Measurements from ENCODE around the gene LENG1. TPM values are rescaled to one million over a fixed set of nuclear protein-coding genes. Genes with fewer than 3 reads are reported as not detected.

The LENG1 gene
- total and polyA plus RNA-seq, 9 of the 15 experiments (the other 6 are each of a cell fraction or from before 2014, with no cell fraction given): 0.30 to 10.5 (median 4.7) TPM

DNA sequence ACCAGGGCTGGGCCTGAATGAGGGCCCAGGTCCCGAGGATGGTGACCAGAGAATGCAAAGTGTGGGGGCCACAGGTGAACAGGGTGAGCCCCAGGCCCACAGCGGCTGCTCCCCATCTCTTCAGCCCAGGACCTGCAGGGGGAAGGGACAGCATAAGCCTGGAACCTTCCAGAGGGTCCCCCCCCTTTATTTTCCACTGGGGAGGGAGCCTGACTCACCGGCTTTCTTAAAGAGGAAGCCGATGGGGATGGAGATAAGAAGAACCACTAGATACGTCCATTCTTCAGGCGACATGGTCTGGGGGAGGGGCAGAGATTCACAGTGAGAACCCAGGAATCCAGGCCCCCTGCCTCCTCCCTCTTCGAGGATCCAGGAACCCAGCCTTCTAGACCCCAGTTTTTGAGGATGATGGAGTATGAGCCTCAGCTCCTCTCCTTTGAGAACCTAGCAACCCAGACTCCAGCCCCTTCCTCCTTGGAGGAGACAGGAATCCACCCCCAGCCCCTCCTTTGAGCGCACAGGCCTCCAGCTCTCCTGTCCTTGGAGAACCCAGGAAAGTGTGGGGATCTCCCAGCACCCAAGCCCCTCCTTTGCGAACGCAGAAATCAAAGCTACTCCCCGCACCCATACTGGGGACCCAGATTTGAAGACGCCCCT, 28.8 kb upstream of the LENG1 start (continued):
- TF ChIP-seq, protein P1, sequence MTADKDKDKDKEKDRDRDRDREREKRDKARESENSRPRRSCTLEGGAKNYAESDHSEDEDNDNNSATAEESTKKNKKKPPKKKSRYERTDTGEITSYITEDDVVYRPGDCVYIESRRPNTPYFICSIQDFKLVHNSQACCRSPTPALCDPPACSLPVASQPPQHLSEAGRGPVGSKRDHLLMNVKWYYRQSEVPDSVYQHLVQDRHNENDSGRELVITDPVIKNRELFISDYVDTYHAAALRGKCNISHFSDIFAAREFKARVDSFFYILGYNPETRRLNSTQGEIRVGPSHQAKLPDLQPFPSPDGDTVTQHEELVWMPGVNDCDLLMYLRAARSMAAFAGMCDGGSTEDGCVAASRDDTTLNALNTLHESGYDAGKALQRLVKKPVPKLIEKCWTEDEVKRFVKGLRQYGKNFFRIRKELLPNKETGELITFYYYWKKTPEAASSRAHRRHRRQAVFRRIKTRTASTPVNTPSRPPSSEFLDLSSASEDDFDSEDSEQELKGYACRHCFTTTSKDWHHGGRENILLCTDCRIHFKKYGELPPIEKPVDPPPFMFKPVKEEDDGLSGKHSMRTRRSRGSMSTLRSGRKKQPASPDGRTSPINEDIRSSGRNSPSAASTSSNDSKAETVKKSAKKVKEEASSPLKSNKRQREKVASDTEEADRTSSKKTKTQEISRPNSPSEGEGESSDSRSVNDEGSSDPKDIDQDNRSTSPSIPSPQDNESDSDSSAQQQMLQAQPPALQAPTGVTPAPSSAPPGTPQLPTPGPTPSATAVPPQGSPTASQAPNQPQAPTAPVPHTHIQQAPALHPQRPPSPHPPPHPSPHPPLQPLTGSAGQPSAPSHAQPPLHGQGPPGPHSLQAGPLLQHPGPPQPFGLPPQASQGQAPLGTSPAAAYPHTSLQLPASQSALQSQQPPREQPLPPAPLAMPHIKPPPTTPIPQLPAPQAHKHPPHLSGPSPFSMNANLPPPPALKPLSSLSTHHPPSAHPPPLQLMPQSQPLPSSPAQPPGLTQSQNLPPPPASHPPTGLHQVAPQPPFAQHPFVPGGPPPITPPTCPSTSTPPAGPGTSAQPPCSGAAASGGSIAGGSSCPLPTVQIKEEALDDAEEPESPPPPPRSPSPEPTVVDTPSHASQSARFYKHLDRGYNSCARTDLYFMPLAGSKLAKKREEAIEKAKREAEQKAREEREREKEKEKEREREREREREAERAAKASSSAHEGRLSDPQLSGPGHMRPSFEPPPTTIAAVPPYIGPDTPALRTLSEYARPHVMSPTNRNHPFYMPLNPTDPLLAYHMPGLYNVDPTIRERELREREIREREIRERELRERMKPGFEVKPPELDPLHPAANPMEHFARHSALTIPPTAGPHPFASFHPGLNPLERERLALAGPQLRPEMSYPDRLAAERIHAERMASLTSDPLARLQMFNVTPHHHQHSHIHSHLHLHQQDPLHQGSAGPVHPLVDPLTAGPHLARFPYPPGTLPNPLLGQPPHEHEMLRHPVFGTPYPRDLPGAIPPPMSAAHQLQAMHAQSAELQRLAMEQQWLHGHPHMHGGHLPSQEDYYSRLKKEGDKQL (CRISPR knock-in tag; IDR thresholded peaks at IDR 0.05; ENCODE audit: borderline replicate concordance): no peak
- no peak for TF ChIP-seq BCL6 (CRISPR knock-in tag; IDR thresholded peaks at IDR 0.05)
- TF ChIP-seq ZNF764 (CRISPR knock-in tag; IDR thresholded peaks at IDR 0.05; ENCODE audit: low read depth): no peak
- TF ChIP-seq, protein P2, sequence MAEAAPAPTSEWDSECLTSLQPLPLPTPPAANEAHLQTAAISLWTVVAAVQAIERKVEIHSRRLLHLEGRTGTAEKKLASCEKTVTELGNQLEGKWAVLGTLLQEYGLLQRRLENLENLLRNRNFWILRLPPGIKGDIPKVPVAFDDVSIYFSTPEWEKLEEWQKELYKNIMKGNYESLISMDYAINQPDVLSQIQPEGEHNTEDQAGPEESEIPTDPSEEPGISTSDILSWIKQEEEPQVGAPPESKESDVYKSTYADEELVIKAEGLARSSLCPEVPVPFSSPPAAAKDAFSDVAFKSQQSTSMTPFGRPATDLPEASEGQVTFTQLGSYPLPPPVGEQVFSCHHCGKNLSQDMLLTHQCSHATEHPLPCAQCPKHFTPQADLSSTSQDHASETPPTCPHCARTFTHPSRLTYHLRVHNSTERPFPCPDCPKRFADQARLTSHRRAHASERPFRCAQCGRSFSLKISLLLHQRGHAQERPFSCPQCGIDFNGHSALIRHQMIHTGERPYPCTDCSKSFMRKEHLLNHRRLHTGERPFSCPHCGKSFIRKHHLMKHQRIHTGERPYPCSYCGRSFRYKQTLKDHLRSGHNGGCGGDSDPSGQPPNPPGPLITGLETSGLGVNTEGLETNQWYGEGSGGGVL (CRISPR knock-in tag; IDR thresholded peaks at IDR 0.05): peak; percentile 80
- TF ChIP-seq, protein P3, sequence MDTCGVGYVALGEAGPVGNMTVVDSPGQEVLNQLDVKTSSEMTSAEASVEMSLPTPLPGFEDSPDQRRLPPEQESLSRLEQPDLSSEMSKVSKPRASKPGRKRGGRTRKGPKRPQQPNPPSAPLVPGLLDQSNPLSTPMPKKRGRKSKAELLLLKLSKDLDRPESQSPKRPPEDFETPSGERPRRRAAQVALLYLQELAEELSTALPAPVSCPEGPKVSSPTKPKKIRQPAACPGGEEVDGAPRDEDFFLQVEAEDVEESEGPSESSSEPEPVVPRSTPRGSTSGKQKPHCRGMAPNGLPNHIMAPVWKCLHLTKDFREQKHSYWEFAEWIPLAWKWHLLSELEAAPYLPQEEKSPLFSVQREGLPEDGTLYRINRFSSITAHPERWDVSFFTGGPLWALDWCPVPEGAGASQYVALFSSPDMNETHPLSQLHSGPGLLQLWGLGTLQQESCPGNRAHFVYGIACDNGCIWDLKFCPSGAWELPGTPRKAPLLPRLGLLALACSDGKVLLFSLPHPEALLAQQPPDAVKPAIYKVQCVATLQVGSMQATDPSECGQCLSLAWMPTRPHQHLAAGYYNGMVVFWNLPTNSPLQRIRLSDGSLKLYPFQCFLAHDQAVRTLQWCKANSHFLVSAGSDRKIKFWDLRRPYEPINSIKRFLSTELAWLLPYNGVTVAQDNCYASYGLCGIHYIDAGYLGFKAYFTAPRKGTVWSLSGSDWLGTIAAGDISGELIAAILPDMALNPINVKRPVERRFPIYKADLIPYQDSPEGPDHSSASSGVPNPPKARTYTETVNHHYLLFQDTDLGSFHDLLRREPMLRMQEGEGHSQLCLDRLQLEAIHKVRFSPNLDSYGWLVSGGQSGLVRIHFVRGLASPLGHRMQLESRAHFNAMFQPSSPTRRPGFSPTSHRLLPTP (IDR thresholded peaks at IDR 0.05; ENCODE audit: borderline replicate concordance, extremely low read depth, insufficient read length): no peak
- no peak for TF ChIP-seq MIER1 (IDR thresholded peaks at IDR 0.05; ENCODE audit: low read depth)
- TF ChIP-seq, protein P4, sequence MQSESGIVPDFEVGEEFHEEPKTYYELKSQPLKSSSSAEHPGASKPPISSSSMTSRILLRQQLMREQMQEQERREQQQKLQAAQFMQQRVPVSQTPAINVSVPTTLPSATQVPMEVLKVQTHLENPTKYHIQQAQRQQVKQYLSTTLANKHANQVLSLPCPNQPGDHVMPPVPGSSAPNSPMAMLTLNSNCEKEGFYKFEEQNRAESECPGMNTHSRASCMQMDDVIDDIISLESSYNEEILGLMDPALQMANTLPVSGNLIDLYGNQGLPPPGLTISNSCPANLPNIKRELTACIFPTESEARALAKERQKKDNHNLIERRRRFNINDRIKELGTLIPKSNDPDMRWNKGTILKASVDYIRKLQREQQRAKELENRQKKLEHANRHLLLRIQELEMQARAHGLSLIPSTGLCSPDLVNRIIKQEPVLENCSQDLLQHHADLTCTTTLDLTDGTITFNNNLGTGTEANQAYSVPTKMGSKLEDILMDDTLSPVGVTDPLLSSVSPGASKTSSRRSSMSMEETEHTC (IDR thresholded peaks at IDR 0.05): no peak
- no peak for TF ChIP-seq ZNF140 (CRISPR knock-in tag; IDR thresholded peaks at IDR 0.05)
- TF ChIP-seq, protein P5, sequence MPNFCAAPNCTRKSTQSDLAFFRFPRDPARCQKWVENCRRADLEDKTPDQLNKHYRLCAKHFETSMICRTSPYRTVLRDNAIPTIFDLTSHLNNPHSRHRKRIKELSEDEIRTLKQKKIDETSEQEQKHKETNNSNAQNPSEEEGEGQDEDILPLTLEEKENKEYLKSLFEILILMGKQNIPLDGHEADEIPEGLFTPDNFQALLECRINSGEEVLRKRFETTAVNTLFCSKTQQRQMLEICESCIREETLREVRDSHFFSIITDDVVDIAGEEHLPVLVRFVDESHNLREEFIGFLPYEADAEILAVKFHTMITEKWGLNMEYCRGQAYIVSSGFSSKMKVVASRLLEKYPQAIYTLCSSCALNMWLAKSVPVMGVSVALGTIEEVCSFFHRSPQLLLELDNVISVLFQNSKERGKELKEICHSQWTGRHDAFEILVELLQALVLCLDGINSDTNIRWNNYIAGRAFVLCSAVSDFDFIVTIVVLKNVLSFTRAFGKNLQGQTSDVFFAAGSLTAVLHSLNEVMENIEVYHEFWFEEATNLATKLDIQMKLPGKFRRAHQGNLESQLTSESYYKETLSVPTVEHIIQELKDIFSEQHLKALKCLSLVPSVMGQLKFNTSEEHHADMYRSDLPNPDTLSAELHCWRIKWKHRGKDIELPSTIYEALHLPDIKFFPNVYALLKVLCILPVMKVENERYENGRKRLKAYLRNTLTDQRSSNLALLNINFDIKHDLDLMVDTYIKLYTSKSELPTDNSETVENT (CRISPR knock-in tag; IDR thresholded peaks at IDR 0.05): no peak
- TF ChIP-seq, protein P6, sequence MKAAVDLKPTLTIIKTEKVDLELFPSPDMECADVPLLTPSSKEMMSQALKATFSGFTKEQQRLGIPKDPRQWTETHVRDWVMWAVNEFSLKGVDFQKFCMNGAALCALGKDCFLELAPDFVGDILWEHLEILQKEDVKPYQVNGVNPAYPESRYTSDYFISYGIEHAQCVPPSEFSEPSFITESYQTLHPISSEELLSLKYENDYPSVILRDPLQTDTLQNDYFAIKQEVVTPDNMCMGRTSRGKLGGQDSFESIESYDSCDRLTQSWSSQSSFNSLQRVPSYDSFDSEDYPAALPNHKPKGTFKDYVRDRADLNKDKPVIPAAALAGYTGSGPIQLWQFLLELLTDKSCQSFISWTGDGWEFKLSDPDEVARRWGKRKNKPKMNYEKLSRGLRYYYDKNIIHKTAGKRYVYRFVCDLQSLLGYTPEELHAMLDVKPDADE (conservative IDR thresholded peaks at IDR 0.05; ENCODE audit: control insufficient read depth, low read depth, low read length): no peak

All from K562 (cell line).